D341Med (cell line): Measurements from ENCODE around the gene HMGN5.

Experiments
- DNase-seq: peaks from one replicate; pipeline ENCODE4 v3.0.0; 2012; ENCODE audit warnings: low spot score

The HMGN5 gene

DNA sequence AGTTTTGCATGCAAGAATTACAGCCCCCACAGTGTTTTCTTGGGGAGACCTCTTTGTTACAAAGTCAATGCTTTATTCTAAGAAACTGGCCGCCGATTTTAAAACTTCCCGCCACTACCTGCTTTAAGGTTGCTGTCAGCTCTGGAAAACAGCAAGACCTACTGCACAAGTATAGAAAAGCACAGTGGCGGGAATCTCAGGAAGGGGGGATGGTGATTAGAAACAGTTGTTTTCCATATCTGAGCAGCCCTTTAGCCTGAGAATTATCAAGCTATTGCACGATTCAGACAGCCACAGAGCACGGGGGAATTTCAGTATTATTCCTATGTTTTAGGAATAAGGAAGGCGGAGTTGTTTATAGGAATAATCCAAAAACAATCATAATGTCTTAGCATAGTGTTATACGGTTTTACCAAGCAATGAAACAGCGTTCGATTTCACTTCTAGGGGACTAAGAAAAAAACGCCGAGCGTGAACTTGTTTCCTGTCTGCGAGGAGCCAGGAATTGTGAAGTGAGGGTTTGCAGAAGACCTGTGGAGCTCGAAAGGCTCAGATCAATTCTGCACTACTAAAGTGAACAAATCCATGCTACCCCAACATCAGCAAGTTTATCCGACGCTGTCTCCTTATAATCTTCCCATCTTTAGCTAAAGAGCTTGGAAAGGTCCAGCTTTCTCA, 81.3 kb downstream of the HMGN5 start:
- DNase-seq, result no peak

GRCh38 chrX:81114757-81115156, 87.0 kb downstream of the HMGN5 start:
- no peak for DNase-seq

- DNase-seq, result no peak
Measured at GRCh38 chrX:81110286-81110685, 91.4 kb downstream of the HMGN5 start.

DNA sequence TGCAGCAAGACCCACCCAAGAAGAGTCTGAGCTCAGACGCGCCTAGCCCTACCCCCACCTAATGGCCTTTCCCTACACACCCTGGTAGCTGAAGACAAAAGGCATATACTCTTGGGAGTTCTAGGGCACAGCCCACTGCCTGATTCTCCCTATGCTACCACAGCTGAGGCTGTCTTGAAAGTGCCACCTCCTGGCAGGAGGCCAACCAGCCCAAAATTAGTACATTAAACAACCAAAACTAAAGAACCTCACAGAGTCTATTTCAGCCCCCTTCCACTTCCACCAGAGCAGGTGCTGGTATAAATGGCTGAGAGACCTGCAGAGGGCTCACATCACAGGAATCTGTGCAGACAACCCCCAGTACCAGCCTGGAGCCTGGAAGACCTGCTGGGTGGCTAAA, 119.1 kb downstream of the HMGN5 start:
- DNase-seq, result no peak
